Measurements from ENCODE around the gene TSEN34.
"Not testable (repeated sequence)": the region's sequence is repeated elsewhere in the genome, so short reads cannot be mapped to it uniquely, and the experiment has no call there.

TSEN34 gene

GRCh38 chr19:54221947-54222346 lies 30.8 kb downstream of the TSEN34 start:
- H3K4me1 ChIP-seq (ENCODE audit: control insufficient read depth, insufficient read depth, low read length, unreplicated experiment); H2AFZ ChIP-seq (ENCODE audit: low read length, unreplicated experiment); H3K36me3 ChIP-seq (ENCODE audit: insufficient read depth, low read length); H3K27me3 ChIP-seq (ENCODE audit: insufficient read depth, low read length); H3K4me3 ChIP-seq (ENCODE audit: low read depth, low read length); H3K79me2 ChIP-seq (ENCODE audit: control insufficient read depth, insufficient read depth, low read length, unreplicated experiment); H3K27ac ChIP-seq (ENCODE audit: low read depth, low read length): not testable (repeated sequence)

- not testable (repeated sequence) for H3K4me3 ChIP-seq (ENCODE audit: low read depth, low read length); H2AFZ ChIP-seq (ENCODE audit: low read length, unreplicated experiment); H3K4me1 ChIP-seq (ENCODE audit: control insufficient read depth, insufficient read depth, low read length, unreplicated experiment); H3K27ac ChIP-seq (ENCODE audit: low read depth, low read length); H3K27me3 ChIP-seq (ENCODE audit: insufficient read depth, low read length); H3K36me3 ChIP-seq (ENCODE audit: insufficient read depth, low read length); H3K79me2 ChIP-seq (ENCODE audit: control insufficient read depth, insufficient read depth, low read length, unreplicated experiment)
Measured at GRCh38 chr19:54222474-54223276, 31.6 kb downstream of the TSEN34 start, which contains the start of gene LILRB3. TSS of gene LILRB3 (minus strand) at chr19:54223007. CDS start at chr19:54222976, 31 bp downstream.

GRCh38 chr19:54223277-54223936 lies 32.3 kb downstream of the TSEN34 start:
- H2AFZ ChIP-seq (ENCODE audit: low read length, unreplicated experiment); H3K4me3 ChIP-seq (ENCODE audit: low read depth, low read length); H3K27me3 ChIP-seq (ENCODE audit: insufficient read depth, low read length); H3K79me2 ChIP-seq (ENCODE audit: control insufficient read depth, insufficient read depth, low read length, unreplicated experiment); H3K4me1 ChIP-seq (ENCODE audit: control insufficient read depth, insufficient read depth, low read length, unreplicated experiment); H3K36me3 ChIP-seq (ENCODE audit: insufficient read depth, low read length); H3K27ac ChIP-seq (ENCODE audit: low read depth, low read length): not testable (repeated sequence)

- H2AFZ ChIP-seq (ENCODE audit: low read length, unreplicated experiment); H3K79me2 ChIP-seq (ENCODE audit: control insufficient read depth, insufficient read depth, low read length, unreplicated experiment); H3K4me1 ChIP-seq (ENCODE audit: control insufficient read depth, insufficient read depth, low read length, unreplicated experiment); H3K4me3 ChIP-seq (ENCODE audit: low read depth, low read length); H3K27me3 ChIP-seq (ENCODE audit: insufficient read depth, low read length); H3K27ac ChIP-seq (ENCODE audit: low read depth, low read length); H3K36me3 ChIP-seq (ENCODE audit: insufficient read depth, low read length): not testable (repeated sequence)
Measured at GRCh38 chr19:54223937-54224281, 32.8 kb downstream of the TSEN34 start.

GRCh38 chr19:54224619-54225018 lies 33.5 kb downstream of the TSEN34 start:
- H3K79me2 ChIP-seq (ENCODE audit: control insufficient read depth, insufficient read depth, low read length, unreplicated experiment); H2AFZ ChIP-seq (ENCODE audit: low read length, unreplicated experiment); H3K4me3 ChIP-seq (ENCODE audit: low read depth, low read length); H3K36me3 ChIP-seq (ENCODE audit: insufficient read depth, low read length); H3K27me3 ChIP-seq (ENCODE audit: insufficient read depth, low read length); H3K27ac ChIP-seq (ENCODE audit: low read depth, low read length); H3K4me1 ChIP-seq (ENCODE audit: control insufficient read depth, insufficient read depth, low read length, unreplicated experiment): not testable (repeated sequence)

- Histone ChIP-seq H3K4me1 (ENCODE audit: control insufficient read depth, insufficient read depth, low read length, unreplicated experiment) (no peaks in the 10 kb centered on the region), H3K79me2 (ENCODE audit: control insufficient read depth, insufficient read depth, low read length, unreplicated experiment) (no peaks in the 10 kb centered on the region), H3K27ac (ENCODE audit: low read depth, low read length) (no peak overlapping the region), H3K36me3 (ENCODE audit: insufficient read depth, low read length) (no peaks in the 10 kb centered on the region), H2AFZ (ENCODE audit: low read length, unreplicated experiment) (no peak overlapping the region), H3K4me3 (ENCODE audit: low read depth, low read length) (no peak overlapping the region), H3K27me3 (ENCODE audit: insufficient read depth, low read length) (peaks cover under 1% of the 10 kb centered on the region; the same call in 1 of the 2 replicates)
Measured at GRCh38 chr19:54229146-54229545, 38.0 kb downstream of the TSEN34 start.

GRCh38 chr19:54230031-54230430 lies 38.9 kb downstream of the TSEN34 start:
- Histone ChIP-seq H3K27ac (ENCODE audit: low read depth, low read length) (no peak overlapping the region), H3K27me3 (ENCODE audit: insufficient read depth, low read length) (peaks cover 9% of the 10 kb centered on the region; the same call in 1 of the 2 replicates), H3K79me2 (ENCODE audit: control insufficient read depth, insufficient read depth, low read length, unreplicated experiment) (no peaks in the 10 kb centered on the region), H2AFZ (ENCODE audit: low read length, unreplicated experiment) (no peak overlapping the region), H3K36me3 (ENCODE audit: insufficient read depth, low read length) (no peaks in the 10 kb centered on the region), H3K4me1 (ENCODE audit: control insufficient read depth, insufficient read depth, low read length, unreplicated experiment) (no peaks in the 10 kb centered on the region), H3K4me3 (ENCODE audit: low read depth, low read length) (no peak overlapping the region)

- H3K27me3 ChIP-seq (ENCODE audit: insufficient read depth, low read length) = peaks cover 17% of the 10 kb centered on the region; the same call in 1 of the 2 replicates
- no peaks in the 10 kb centered on the region for H3K4me1 ChIP-seq (ENCODE audit: control insufficient read depth, insufficient read depth, low read length, unreplicated experiment)
- H2AFZ ChIP-seq (ENCODE audit: low read length, unreplicated experiment) = no peak overlapping the region
- no peaks in the 10 kb centered on the region for H3K79me2 ChIP-seq (ENCODE audit: control insufficient read depth, insufficient read depth, low read length, unreplicated experiment)
- H3K4me3 ChIP-seq (ENCODE audit: low read depth, low read length) = no peak overlapping the region
- no peaks in the 10 kb centered on the region for H3K36me3 ChIP-seq (ENCODE audit: insufficient read depth, low read length)
- no peak overlapping the region for H3K27ac ChIP-seq (ENCODE audit: low read depth, low read length)
Measured at GRCh38 chr19:54231077-54231931, 40.2 kb downstream of the TSEN34 start.

- Histone ChIP-seq H3K36me3 (ENCODE audit: insufficient read depth, low read length) (no peaks in the 10 kb centered on the region), H3K27me3 (ENCODE audit: insufficient read depth, low read length) (peaks cover 17% of the 10 kb centered on the region; the same call in 1 of the 2 replicates), H3K79me2 (ENCODE audit: control insufficient read depth, insufficient read depth, low read length, unreplicated experiment) (no peaks in the 10 kb centered on the region), H2AFZ (ENCODE audit: low read length, unreplicated experiment) (no peak overlapping the region), H3K27ac (ENCODE audit: low read depth, low read length) (no peak overlapping the region), H3K4me1 (ENCODE audit: control insufficient read depth, insufficient read depth, low read length, unreplicated experiment) (no peaks in the 10 kb centered on the region), H3K4me3 (ENCODE audit: low read depth, low read length) (no peak overlapping the region)
Measured at GRCh38 chr19:54233941-54234340, 42.8 kb downstream of the TSEN34 start.

GRCh38 chr19:54239491-54240371 lies 48.6 kb downstream of the TSEN34 start:
- H3K36me3 ChIP-seq (ENCODE audit: insufficient read depth, low read length); H3K27ac ChIP-seq (ENCODE audit: low read depth, low read length); H3K79me2 ChIP-seq (ENCODE audit: control insufficient read depth, insufficient read depth, low read length, unreplicated experiment); H3K4me3 ChIP-seq (ENCODE audit: low read depth, low read length); H3K4me1 ChIP-seq (ENCODE audit: control insufficient read depth, insufficient read depth, low read length, unreplicated experiment); H2AFZ ChIP-seq (ENCODE audit: low read length, unreplicated experiment): not testable (repeated sequence)
- peaks cover 10% of the 10 kb centered on the region; the same call in 1 of the 2 replicates for H3K27me3 ChIP-seq (ENCODE audit: insufficient read depth, low read length)

All from ACC112 (cell line).